Measurements from ENCODE around the gene RPL32. TPM values are rescaled to one million over a fixed set of nuclear protein-coding genes. Genes with fewer than 3 reads are reported as not detected.

The RPL32 gene
- total RNA-seq, 3 donors from 2014 or later (not counting 1 experiment from before 2014, with no cell fraction given), result 1,034 to 1,328 (median 1,277) TPM

GRCh38 chr3:12799525-12800440, 41.6 kb downstream of the RPL32 start:
- ATAC-seq (peak in 1 of 3 donors; percentile 26), DNase-seq (no peak)
- no peaks in the 10 kb centered on the region for H3K9me3 Mint-ChIP-seq
- peaks cover 6 to 8% of the 10 kb centered on the region in 2 donors for H3K4me1 Mint-ChIP-seq
- peaks cover 12% of the 10 kb centered on the region for H3K4me1 ChIP-seq (ENCODE audit: control insufficient read depth, insufficient read depth, low read length)
- no peak for TF ChIP-seq CTCF (IDR thresholded peaks at IDR 0.05)
- 90% methylated on average over 7 of the region's 7 CpGs for WGBS (ENCODE audit: insufficient coverage)
- H3K36me3 ChIP-seq (ENCODE audit: control insufficient read depth, insufficient read depth, low read length), result no peaks in the 10 kb centered on the region
- H3K4me3 Mint-ChIP-seq, result no peak overlapping the region
- H3K9me3 ChIP-seq (ENCODE audit: control insufficient read depth, insufficient read depth, low read length), result no peaks in the 10 kb centered on the region
- no peak overlapping the region for H3K27ac Mint-ChIP-seq
- peaks cover 2% of the 10 kb centered on the region for H3K27me3 ChIP-seq (ENCODE audit: control insufficient read depth, insufficient read depth, low read length)
- no peak overlapping the region for H3K27ac ChIP-seq (ENCODE audit: low read length)
- intact Hi-C loops (cut with micrococcal nuclease), result no loop called here
- H3K36me3 Mint-ChIP-seq, result no peaks in the 10 kb centered on the region
- peaks cover 12 to 21% of the 10 kb centered on the region in 2 donors for H3K27me3 Mint-ChIP-seq (ENCODE audit: low read depth in 2 of 2)
- no peak overlapping the region for H3K4me3 ChIP-seq (ENCODE audit: low read length)

GRCh38 chr3:12798559-12799179, 42.7 kb downstream of the RPL32 start:
- WGBS (ENCODE audit: insufficient coverage), result 77% methylated on average over 12 of the region's 12 CpGs
- DNase-seq, result no peak
- Histone ChIP-seq H3K27me3 (ENCODE audit: control insufficient read depth, insufficient read depth, low read length) (peaks cover 2% of the 10 kb centered on the region), H3K9me3 (ENCODE audit: control insufficient read depth, insufficient read depth, low read length) (no peaks in the 10 kb centered on the region), H3K4me1 (ENCODE audit: control insufficient read depth, insufficient read depth, low read length) (peaks cover 12% of the 10 kb centered on the region), H3K36me3 (ENCODE audit: control insufficient read depth, insufficient read depth, low read length) (no peaks in the 10 kb centered on the region), H3K4me3 (ENCODE audit: low read length) (no peak overlapping the region), H3K27ac (ENCODE audit: low read length) (no peak overlapping the region)
- H3K9me3 Mint-ChIP-seq, result no peaks in the 10 kb centered on the region
- H3K27ac Mint-ChIP-seq, result no peak overlapping the region
- no peaks in the 10 kb centered on the region for H3K36me3 Mint-ChIP-seq
- no peak for ATAC-seq
- H3K4me1 Mint-ChIP-seq, result peaks cover 6 to 8% of the 10 kb centered on the region in 2 donors
- intact Hi-C loops (cut with micrococcal nuclease), result no loop called here
- no peak for TF ChIP-seq CTCF (IDR thresholded peaks at IDR 0.05)
- peaks cover 13 to 25% of the 10 kb centered on the region in 2 donors for H3K27me3 Mint-ChIP-seq (ENCODE audit: low read depth in 2 of 2)
- H3K4me3 Mint-ChIP-seq, result peak overlapping the region; percentile 55

- ATAC-seq, result no peak
- Mint-ChIP-seq H3K4me1 (peaks cover 6 to 8% of the 10 kb centered on the region in 2 donors), H3K27me3 (ENCODE audit: low read depth in 2 of 2) (peaks cover 13 to 25% of the 10 kb centered on the region in 2 donors), H3K36me3 (no peaks in the 10 kb centered on the region), H3K9me3 (no peaks in the 10 kb centered on the region), H3K4me3 (peak overlapping the region; percentile 60), H3K27ac (no peak overlapping the region)
- no peaks in the 10 kb centered on the region for H3K9me3 ChIP-seq (ENCODE audit: control insufficient read depth, insufficient read depth, low read length)
- H3K27ac ChIP-seq (ENCODE audit: low read length), result no peak overlapping the region
- H3K4me3 ChIP-seq (ENCODE audit: low read length), result no peak overlapping the region
- H3K36me3 ChIP-seq (ENCODE audit: control insufficient read depth, insufficient read depth, low read length), result no peaks in the 10 kb centered on the region
- no peak for DNase-seq
- peaks cover 2% of the 10 kb centered on the region for H3K27me3 ChIP-seq (ENCODE audit: control insufficient read depth, insufficient read depth, low read length)
- H3K4me1 ChIP-seq (ENCODE audit: control insufficient read depth, insufficient read depth, low read length), result peaks cover 12% of the 10 kb centered on the region
- TF ChIP-seq CTCF (IDR thresholded peaks at IDR 0.05), result no peak
- WGBS (ENCODE audit: insufficient coverage), result 82% methylated on average over 8 of the region's 8 CpGs
- intact Hi-C loops (cut with micrococcal nuclease), result no loop called here
Measured at GRCh38 chr3:12797892-12798558, 43.3 kb downstream of the RPL32 start.
